Measurements from ENCODE around the gene PRKAG1.

PRKAG1 gene

DNA sequence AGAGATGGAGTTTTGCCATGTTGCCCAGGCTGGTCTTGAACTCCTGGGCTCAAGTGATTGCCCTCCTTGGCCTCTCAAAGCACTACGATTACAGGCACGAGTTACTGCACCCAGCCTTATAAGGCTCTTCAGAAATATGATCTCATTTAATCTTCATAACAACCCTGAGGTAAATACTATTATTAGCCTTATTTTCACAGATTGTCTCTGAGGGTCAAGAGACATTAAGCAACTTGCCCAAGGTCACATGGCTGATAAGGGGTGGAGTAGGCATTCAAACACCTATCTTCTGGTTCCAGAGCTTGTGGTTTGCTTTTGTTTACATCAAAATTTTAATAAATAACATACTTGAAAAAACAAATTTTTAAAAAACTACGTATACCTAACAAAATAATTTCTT is 5.1 kb downstream of the PRKAG1 start:
- no peaks in the 10 kb centered on the region for H3K9me3 ChIP-seq (ENCODE audit: low read depth, low read length)

DNA sequence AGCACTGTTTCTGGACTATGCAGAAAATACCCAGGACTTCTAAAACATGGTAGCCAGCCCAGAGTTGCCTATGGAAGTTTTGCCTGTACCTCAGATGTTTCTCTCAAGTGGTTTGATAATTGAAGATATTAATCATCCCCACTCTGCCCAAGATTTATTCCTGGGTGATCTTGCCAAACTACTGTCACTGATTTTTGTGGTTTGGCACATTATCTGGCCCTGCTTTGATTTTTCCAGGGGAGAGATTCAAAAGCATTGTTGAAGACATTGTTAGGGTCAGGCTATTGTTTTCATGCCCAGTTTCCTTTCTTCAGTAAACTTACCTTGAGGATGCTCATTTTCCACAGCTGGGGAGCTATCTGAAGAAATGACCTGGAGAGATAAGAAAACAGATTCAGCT is 5.8 kb downstream of the PRKAG1 start:
- Histone ChIP-seq H3K36me3 (ENCODE audit: insufficient read depth, low read length) (peaks cover 5% of the 10 kb centered on the region), H3K9me3 (ENCODE audit: low read depth, low read length) (no peaks in the 10 kb centered on the region), H3K4me3 (no peak overlapping the region), H3K27ac (no peak overlapping the region), H3K9ac (ENCODE audit: insufficient read length) (no peak overlapping the region)
- DNase-seq (ENCODE audit: low read depth, low spot score) = no peak
- no peak for TF ChIP-seq POLR2AphosphoS5 (IDR thresholded peaks at IDR 0.05; ENCODE audit: borderline replicate concordance, low read depth, low read length)
- TF ChIP-seq FOXP2 (optimal IDR thresholded peaks at IDR 0.05; ENCODE audit: control extremely low read depth, extremely low read length, insufficient read depth) = no peak
- no peak for TF ChIP-seq EZH2 (IDR thresholded peaks at IDR 0.05)

More for the DNA sequence above, 5.1 kb downstream of the PRKAG1 start:
- DNase-seq (ENCODE audit: low read depth, low spot score) = no peak
- TF ChIP-seq POLR2AphosphoS5 (IDR thresholded peaks at IDR 0.05; ENCODE audit: borderline replicate concordance, low read depth, low read length) (no peak), FOXP2 (optimal IDR thresholded peaks at IDR 0.05; ENCODE audit: control extremely low read depth, extremely low read length, insufficient read depth) (no peak), EZH2 (IDR thresholded peaks at IDR 0.05) (no peak)
- Histone ChIP-seq H3K36me3 (ENCODE audit: insufficient read depth, low read length) (peaks cover 5% of the 10 kb centered on the region), H3K9ac (ENCODE audit: insufficient read length) (no peak overlapping the region), H3K4me3 (no peak overlapping the region), H3K27ac (no peak overlapping the region)

DNA sequence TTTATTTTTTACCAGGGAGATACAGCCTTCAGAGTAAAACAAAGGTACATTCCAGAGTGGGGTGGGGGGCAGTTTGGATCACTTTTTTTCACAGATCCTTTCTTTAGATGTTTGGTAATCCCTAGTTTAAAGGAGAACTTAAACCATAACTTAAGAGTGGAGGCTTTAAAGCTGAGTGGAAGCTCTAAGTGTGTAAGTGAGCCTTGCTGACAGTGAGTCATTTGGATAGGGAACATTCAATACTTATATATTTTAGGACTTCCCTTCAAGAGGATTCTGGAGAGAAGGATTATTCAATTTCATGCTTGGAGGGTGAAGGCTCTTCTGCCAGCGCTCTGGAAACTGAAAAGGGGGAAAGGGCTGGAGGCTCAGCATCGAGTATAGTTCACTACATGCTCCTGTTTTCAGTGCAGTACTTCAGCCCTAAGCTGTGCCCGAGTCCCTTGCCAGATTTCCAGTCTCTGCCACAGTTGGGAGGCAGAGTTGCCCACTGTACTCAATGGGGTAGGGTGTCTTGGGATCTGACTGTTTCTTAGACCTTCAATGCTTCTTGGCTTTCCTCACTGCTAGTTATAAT is 8.4 kb downstream of the PRKAG1 start:
- TF ChIP-seq EZH2 (IDR thresholded peaks at IDR 0.05) (no peak), FOXP2 (optimal IDR thresholded peaks at IDR 0.05; ENCODE audit: control extremely low read depth, extremely low read length, insufficient read depth) (no peak), POLR2AphosphoS5 (IDR thresholded peaks at IDR 0.05; ENCODE audit: borderline replicate concordance, low read depth, low read length) (no peak)
- H3K9me3 ChIP-seq (ENCODE audit: low read depth, low read length) = no peaks in the 10 kb centered on the region
- H3K9ac ChIP-seq (ENCODE audit: insufficient read length) = no peak overlapping the region
- no peak overlapping the region for H3K4me3 ChIP-seq
- DNase-seq (ENCODE audit: low read depth, low spot score) = no peak
- peaks cover 10% of the 10 kb centered on the region for H3K36me3 ChIP-seq (ENCODE audit: insufficient read depth, low read length)
- no peak overlapping the region for H3K27ac ChIP-seq

DNA sequence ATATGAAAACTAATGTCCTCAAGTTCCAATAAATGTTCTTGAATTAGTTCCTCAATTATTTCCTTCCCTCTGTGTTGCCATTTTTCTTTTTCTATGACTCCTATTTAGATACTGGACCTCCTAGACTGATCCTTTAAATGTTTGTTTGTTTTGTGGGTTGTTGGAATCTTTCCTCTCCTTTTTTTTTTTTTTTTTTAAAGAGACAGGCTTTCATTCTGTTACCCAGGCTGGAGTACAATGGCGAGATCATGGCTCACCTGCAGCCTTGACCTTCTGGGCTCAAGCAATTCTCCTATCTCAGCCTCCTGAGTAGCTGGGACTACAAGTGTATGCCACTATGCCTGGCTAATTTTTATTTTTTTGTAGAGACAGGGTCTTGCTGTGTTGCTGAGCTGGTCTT is 9.6 kb downstream of the PRKAG1 start:
- no peak overlapping the region for H3K9ac ChIP-seq (ENCODE audit: insufficient read length)
- peaks cover 17% of the 10 kb centered on the region for H3K36me3 ChIP-seq (ENCODE audit: insufficient read depth, low read length)
- TF ChIP-seq EZH2 (IDR thresholded peaks at IDR 0.05) (no peak), POLR2AphosphoS5 (IDR thresholded peaks at IDR 0.05; ENCODE audit: borderline replicate concordance, low read depth, low read length) (no peak), FOXP2 (optimal IDR thresholded peaks at IDR 0.05; ENCODE audit: control extremely low read depth, extremely low read length, insufficient read depth) (no peak)

DNA sequence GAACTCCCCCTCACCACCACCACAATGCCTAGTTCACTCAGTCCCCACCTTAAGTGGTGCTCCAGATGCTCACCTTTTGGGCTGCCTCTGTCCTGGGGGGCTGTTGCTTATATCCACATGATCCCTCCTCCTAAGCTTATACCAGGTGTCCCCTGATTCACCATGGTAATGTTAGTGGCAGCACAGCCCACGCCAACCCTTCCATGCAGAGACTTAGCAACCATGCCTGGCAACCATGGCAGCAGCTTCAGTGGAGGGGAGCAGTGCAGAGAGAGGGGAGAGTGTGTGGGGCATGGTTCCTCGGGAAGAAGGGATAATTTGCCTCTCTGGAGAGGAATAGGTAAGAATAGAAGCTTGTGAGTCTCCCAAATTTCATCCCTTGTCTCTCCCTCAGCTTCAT is 18.2 kb downstream of the PRKAG1 start:
- DNase-seq (ENCODE audit: low read depth, low spot score) = no peak
- TF ChIP-seq EZH2 (IDR thresholded peaks at IDR 0.05) (no peak), POLR2AphosphoS5 (IDR thresholded peaks at IDR 0.05; ENCODE audit: borderline replicate concordance, low read depth, low read length) (no peak), FOXP2 (optimal IDR thresholded peaks at IDR 0.05; ENCODE audit: control extremely low read depth, extremely low read length, insufficient read depth) (no peak)
- Histone ChIP-seq H3K9me3 (ENCODE audit: low read depth, low read length) (no peaks in the 10 kb centered on the region), H3K36me3 (ENCODE audit: insufficient read depth, low read length) (peaks cover 20% of the 10 kb centered on the region), H3K4me3 (no peak overlapping the region), H3K9ac (ENCODE audit: insufficient read length) (no peak overlapping the region), H3K27ac (no peak overlapping the region)

More for the DNA sequence above, 9.6 kb downstream of the PRKAG1 start:
- Histone ChIP-seq H3K9me3 (ENCODE audit: low read depth, low read length) (no peaks in the 10 kb centered on the region), H3K27ac (no peak overlapping the region), H3K4me3 (no peak overlapping the region)
- no peak for DNase-seq (ENCODE audit: low read depth, low spot score)

DNA sequence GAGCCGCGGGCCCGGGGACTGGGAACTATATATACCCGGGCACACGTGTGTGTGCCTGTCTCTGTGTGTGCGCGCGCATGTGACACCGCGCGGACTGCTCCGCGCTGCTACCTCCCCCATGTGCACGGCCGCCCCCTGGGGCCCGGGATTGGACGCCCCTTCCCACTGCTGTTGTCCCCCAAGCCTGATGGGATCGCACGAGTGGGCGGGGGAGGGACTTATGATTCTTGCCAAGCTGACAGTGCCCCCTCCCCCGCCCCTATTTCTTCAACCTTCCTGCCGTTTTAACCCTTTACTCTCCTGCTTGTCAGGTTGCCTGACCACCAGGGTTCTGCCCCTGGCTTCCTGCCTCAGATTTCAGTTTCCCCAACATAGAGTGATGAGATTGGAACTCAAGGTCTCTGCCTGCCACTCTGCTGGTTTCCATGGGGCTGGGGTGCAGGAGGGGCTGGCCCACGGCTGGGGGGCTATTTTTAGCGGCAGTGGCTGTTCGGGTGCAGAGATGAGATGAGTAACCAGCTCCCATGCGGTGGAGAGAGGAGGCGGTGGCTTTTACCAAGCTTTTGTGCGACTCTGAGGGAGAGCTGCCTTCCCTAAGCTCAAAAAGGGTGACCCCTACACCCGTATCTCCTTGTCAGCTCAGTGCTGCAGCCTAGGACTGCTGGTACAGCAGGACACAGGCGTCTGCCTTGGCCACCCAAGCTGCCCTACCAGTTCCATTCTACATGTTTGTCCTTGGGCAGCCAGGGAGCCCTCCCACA is 19.0 kb downstream of the PRKAG1 start, which contains the start of gene DDN:
Gene DDN (minus strand): TSS at position 5 of the 761 bp plus-strand sequence. CDS start 88 bp downstream, outside the sequence.
- Histone ChIP-seq H3K36me3 (ENCODE audit: insufficient read depth, low read length) (peaks cover 12% of the 10 kb centered on the region; the same call in 1 of the 2 replicates), H3K27ac (no peak within 1 kb of the TSS), H3K9ac (ENCODE audit: insufficient read length) (peak within 1 kb of the TSS; percentile 67), H3K9me3 (ENCODE audit: low read depth, low read length) (no peaks in the 10 kb centered on the region), H3K4me3 (peak within 1 kb of the TSS; percentile 82)
- no peak for DNase-seq (ENCODE audit: low read depth, low spot score)
- TF ChIP-seq FOXP2 (optimal IDR thresholded peaks at IDR 0.05; ENCODE audit: control extremely low read depth, extremely low read length, insufficient read depth) (no peak), POLR2AphosphoS5 (IDR thresholded peaks at IDR 0.05; ENCODE audit: borderline replicate concordance, low read depth, low read length) (no peak; the same call in 1 of the 2 replicates), EZH2 (IDR thresholded peaks at IDR 0.05) (no peak)

DNA sequence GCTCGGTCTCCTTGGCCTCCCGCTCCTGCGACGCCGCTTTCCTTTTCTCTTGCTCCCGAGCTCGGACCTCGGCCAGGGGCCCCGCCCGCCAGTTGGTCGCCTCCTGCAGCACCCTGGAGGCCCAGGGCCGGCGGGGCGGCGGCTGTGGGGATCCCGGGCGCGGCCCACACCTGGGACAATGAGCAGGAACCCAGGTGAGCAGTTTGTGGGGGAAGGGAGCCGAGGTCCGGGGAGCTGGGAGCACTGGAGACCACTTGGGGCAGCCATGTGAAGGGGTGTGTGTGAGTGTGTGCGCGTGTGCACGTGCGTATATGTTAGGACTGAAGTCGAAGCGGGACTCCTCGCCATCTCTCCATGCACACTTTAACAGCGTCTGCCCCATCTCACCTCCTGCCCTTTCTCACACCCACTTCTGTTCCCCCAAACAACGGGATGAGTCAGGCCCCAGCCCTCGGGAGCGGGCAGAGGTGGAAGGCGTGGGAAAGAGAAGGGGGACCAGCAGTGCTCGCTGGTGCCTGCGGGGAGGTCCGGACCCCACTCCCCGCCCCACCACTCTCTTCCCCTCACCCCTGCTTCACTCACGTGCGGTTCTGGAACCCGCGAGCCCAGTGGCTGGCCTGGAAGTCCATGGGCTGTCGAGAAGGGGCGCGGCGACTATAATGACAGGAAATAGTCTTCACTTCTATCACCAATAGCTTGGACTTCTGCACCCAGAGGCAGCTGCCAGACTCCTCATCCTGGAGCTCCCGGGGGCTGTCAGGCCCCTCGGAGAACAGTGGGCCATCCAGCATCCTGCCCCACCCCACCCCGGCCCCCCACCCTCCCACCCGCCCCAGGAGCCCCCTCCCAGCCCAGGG is 19.9 kb downstream of the PRKAG1 start:
- H3K27ac ChIP-seq = no peak overlapping the region
- no peaks in the 10 kb centered on the region for H3K9me3 ChIP-seq (ENCODE audit: low read depth, low read length)
- no peak for DNase-seq (ENCODE audit: low read depth, low spot score)
- no peak overlapping the region for H3K9ac ChIP-seq (ENCODE audit: insufficient read length)
- TF ChIP-seq FOXP2 (optimal IDR thresholded peaks at IDR 0.05; ENCODE audit: control extremely low read depth, extremely low read length, insufficient read depth) (no peak), POLR2AphosphoS5 (IDR thresholded peaks at IDR 0.05; ENCODE audit: borderline replicate concordance, low read depth, low read length) (no peak), EZH2 (IDR thresholded peaks at IDR 0.05) (no peak)
- peak overlapping the region; percentile 82 for H3K4me3 ChIP-seq
- H3K36me3 ChIP-seq (ENCODE audit: insufficient read depth, low read length) = peaks cover 11% of the 10 kb centered on the region; the same call in 1 of the 2 replicates
